GM12892 (cell line): ENCODE results near the gene YTHDF1.
"Not testable (repeated sequence)": the region's sequence is repeated elsewhere in the genome, so short reads cannot be mapped to it uniquely, and the experiment has no call there.

Experiments
- DNase-seq: peaks from one replicate; pipeline ENCODE4 v3.0.0; 2011; ENCODE audit not compliant: insufficient read length
- FAIRE-seq: peaks from 2 replicates; lab custom pipeline; 2011; peaks lifted over from hg19 to GRCh38; lab: Jason Lieb, UNC
- POLR2A ChIP-seq: IDR thresholded peaks from 2 replicates; pipeline ENCODE4 v1.6.1; 2011; ENCODE audit warnings: low read depth, low read length, control low read depth
- POLR2AphosphoS5 ChIP-seq: IDR thresholded peaks from 2 replicates; pipeline ENCODE4 v1.6.1; 2011; ENCODE audit warnings: low read depth, low read length, control low read depth
- TAF1 ChIP-seq: IDR thresholded peaks from 2 replicates; pipeline ENCODE4 v1.6.1; 2011; ENCODE audit warnings: low read depth, mild to moderate bottlenecking, control low read depth, low read length, borderline replicate concordance

Gene YTHDF1

DNA sequence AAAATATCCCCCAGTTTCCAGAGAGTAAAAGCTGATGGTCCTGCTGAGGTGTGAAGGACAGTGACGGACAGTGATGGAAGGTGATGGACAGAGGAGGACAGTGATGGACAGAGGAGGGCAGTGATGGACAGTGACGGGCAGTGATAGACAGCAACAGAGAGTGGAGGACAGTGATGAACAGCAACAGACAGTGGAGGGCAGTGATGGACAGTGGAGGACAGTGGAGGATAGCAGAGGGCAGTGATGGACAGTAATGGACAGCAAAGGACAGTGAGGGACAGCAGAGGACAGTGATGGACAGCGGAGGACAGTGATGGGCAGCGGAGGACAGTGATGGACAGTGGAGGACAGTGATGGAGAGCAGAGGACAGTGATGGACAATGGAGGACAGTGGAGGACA, 41.0 kb upstream of the YTHDF1 start:
- no peak for DNase-seq
- TF ChIP-seq POLR2AphosphoS5 = no peak
- no peak for TF ChIP-seq TAF1
- TF ChIP-seq POLR2A = no peak
- no peak for FAIRE-seq

DNA sequence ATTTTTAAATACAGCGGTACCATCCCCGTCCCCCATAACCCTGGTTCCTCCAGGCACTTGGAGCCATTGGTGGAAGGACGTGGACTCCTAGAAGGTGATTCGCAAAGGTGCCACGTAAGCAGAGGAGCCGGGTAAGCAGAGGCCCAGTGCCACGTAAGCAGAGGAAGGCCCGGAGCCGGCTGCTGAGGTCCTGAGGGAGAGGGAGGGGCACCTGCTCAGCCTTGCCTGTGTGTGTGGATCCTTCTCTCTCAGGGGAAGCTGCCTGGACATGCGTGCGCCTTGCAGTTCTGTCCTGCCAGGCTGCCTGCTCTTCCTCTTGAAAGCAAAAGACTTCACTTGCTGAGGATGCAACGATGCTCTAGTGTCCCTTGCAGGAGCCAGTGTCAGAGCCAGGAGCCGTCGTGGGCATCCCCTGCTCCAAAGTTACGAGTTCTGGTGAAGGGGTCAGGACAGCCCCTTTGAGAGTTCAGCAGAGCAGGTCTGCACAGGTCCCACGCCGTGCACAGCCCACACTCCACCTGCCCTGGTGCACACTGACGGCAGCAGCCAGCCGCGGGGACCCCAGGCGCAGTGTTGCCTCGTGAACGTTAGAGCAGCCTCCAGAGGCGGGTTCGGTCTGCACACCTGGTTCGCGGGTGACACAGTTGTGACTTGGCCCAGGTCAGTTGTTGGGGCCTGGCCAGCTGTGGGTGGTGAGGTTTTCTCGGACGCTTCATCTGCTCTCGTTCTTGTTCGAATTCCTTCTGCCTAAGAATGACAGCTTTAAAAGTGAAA, 40.2 kb upstream of the YTHDF1 start:
- FAIRE-seq = no peak
- TF ChIP-seq TAF1 (no peak), POLR2A (no peak), POLR2AphosphoS5 (no peak)

DNA sequence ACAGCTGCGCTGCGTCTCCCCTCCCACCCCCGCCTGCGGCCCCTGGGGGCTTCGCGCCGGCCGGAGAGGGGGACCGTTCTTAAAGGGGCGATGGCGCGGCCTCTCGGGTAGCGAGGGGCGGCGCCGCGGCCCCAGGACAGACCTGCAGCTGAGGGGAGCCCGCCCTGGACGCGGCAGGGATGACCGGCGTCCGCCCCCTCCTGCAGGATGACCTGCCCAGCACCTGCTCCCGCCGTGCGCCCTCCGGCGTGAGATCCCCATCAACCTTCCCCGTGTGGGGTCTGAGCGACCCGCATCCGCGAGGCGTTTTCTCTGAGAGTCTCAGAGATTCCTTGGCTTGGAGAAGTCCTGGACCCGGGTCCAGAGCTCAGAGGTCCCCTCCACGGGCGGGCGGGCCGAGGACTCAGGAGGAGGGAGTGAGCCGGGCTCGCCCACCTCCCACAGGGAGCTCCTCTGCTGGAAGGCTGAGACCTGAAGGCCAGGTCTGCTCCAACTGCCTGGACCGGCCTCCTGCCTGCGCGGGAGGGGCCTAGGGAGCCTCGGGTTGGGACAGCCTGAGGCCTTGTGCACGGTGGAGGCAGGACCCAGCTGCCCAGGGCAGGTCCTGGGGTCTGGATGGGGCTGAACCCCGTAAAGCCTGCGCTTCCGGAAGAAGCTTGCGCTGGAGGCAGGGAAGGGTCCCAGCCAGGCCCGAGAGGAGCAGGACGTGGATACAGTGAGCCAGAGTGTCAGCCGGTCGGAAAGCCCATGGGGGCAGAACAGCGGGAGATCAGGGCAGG, 38.9 kb upstream of the YTHDF1 start:
- FAIRE-seq = no peak
- TF ChIP-seq TAF1 = no peak
- no peak for TF ChIP-seq POLR2A
- no peak for TF ChIP-seq POLR2AphosphoS5
- no peak for DNase-seq

More for the DNA sequence above, 40.2 kb upstream of the YTHDF1 start:
- no peak for DNase-seq

DNA sequence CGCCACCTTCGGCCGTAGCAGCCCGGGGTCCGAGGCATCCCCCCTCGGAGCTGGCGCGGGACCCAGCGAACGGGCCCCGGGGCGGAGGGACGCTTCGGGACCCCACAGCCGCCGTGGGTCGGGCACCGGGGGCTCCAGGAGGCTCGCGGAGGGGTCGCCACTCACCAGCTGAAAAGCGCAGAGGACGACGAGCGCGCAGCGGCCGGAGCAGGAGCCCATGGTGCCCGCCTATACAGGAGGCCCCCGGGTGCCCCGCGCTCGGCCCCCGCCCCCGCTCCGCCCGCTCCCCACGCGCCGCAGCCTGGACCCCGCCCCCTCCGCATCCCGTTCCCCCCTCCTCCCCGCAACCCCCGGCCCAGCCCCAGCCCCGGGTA, 38.3 kb upstream of the YTHDF1 start, which contains the start of gene NKAIN4:
Gene NKAIN4 (minus strand): TSS at position 232 of the 374 bp plus-strand sequence. CDS start 13 bp downstream, at position 219.
- FAIRE-seq (no peak), DNase-seq (no peak)
- TF ChIP-seq POLR2AphosphoS5 (no peak), POLR2A (no peak), TAF1 (no peak)

DNA sequence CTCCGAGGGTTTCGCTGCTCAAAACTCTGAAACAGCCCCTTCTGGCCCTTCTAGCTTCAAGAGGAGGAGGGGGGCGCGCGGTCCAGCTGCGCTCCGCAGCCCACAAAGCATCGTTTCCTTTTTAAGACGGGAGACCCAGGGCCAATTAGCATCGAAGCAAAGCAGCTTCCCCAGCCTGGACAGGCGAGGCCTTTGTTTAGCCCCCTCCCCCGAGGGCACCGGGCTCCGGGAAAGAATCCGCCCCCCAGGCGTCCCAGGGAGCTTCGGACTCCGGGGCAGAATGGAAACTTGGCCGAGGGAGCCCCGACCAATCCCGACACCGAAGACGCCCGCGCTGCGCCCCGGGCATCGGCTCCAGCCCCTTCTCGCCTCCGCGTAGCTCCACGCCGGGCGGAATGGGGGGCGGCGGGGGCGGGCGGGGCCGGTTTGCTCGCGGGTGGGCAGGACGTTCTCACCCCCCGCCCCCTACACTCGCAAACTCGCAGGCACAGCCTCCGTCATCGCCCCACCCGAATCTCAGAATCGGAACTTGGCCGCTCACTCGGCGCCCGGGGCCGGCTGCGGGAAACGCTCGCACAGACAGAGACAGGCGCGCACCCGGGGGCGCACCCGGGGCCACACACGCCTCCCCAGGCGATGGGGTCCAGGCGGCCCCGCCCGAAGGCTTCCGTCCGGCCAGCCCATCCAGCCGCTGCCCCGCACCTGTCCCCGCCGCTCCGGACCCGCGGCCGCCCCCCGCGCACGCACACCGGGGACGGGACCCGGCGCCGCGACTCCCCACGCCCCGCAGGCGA, 37.7 kb upstream of the YTHDF1 start:
- no peak for TF ChIP-seq POLR2A
- TF ChIP-seq TAF1 = no peak
- no peak for TF ChIP-seq POLR2AphosphoS5
- FAIRE-seq = no peak

DNA sequence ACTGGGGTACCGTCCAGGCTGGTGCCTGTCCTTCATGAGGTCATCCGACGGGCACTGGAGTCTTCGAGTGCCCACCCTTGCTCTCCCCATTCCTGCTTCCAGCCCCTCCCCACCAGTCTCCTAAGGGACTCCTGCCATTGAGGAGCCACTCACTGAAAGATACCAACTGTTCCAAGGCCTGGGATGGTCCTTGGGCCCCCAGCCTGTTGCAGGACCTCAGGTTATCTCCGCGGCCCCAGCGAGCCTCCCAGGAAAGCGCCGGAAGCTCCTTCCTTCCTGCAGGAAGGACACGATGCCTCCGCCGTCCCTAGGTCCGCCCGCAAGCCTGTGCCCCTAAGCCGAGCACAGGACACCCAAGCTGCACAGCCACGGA, 37.1 kb upstream of the YTHDF1 start:
- TF ChIP-seq TAF1 (no peak), POLR2A (no peak), POLR2AphosphoS5 (no peak)
- DNase-seq (no peak), FAIRE-seq (no peak)

More for the DNA sequence above, 37.7 kb upstream of the YTHDF1 start:
- DNase-seq = no peak

DNA sequence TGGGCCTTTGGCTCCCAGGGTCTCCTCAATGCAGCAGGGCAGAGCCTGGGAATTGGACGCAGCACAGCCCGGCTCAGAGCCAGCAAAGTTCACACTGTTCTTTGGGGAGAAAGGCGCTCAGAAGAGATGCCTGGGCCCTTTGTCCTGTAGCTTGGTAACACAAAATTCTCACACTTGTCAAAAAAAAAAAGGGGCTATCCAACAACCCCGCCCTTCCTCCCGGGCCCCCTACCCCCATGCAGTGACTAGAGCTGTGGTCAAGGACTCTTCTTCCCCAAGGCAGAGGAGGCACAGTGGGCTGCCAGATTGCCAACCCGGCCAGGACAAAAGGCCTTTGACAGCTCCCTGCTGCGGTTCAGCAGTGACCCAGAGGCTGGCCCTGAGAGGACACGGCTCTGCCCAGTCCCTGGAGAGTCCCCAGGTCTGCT, 36.4 kb upstream of the YTHDF1 start:
- TF ChIP-seq POLR2A = no peak
- no peak for TF ChIP-seq POLR2AphosphoS5
- TF ChIP-seq TAF1 = no peak
- FAIRE-seq = no peak

DNA sequence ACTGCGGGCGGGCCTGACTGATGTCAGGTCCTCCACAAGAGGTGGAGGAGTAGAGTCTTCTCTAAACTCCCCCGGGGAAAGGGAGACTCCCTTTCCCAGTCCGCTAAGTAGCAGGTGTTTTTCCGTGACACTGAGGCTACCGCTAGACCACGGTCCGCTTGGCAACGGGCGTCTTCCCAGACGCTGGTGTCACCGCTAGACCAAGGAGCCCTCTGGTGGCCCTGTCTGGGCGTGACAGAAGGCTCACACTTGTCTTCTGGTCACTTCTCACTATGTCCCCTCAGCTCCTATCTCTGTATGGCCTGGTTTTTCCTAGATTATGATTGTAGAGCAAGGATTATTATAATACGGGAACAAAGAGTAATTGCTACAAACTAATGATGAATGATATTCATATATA, 35.4 kb upstream of the YTHDF1 start:
- not testable (repeated sequence) for FAIRE-seq, DNase-seq

More for the DNA sequence above, 36.4 kb upstream of the YTHDF1 start:
- no peak for DNase-seq

DNA sequence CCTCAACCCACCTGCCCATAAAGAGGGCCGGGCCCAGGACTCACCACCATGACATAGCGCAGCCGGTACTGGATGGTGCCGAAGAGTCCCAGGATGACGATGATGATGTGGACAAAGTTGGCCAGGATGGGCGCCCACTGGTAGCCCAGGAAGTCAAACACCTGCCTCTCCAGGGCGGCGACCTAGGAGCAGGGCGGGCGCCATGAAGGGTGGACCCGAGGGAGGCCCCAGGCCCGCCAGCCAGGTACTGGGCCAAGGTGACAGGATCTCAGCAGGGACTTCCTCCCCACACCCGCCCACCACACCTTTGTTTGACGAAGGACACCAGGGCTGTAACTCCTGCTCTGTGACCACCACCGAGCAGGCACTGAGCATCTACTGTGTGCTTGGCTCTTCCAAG, 34.0 kb upstream of the YTHDF1 start:
- FAIRE-seq = no peak
- no peak for TF ChIP-seq TAF1
- no peak for TF ChIP-seq POLR2A
- no peak for DNase-seq

DNA sequence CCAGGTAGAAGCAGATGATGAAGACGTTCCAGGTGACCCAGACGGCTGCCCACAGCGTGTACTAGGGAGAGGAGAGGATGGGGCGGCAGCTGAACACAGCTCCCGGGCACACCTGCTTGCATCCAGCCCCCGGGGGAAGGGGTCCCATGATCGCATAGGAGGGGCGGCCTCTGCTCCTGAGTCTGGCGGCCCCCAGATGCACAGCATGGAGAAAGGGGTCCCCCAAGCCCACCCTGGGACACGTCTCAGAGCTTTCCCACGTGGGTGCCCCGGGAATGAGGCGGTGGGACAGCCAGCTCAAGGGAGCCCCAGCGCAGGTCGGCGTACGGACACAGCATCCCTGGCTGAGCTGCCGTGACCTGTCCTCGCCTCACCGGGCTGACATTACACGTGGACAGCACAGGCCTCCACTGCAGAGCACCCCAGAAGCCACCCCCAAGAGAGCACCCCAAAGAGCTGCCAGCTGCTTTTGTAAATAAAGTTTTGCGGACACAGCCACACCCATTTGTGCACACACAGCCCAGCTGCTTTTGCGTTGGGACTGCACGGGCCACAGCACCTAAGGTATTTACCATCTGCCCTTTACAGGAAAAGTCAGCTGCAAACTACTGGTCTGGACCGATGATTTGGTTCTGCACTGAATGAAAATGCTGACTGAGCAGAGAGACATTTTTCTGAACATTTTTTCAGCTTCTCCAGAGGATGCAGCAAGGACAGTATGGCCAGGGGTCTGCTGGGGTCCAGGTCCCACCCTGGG, 33.1 kb upstream of the YTHDF1 start:
- no peak for TF ChIP-seq POLR2AphosphoS5
- TF ChIP-seq POLR2A = no peak
- TF ChIP-seq TAF1 = no peak
- DNase-seq (no peak), FAIRE-seq (no peak)
